ENCODE measurements around the gene HDAC2. TPM values are rescaled to one million over a fixed set of nuclear protein-coding genes. Genes with fewer than 3 reads are reported as not detected.

The HDAC2 gene
- total RNA-seq, 2 experiments from 2014 or later = 40.5 to 141 TPM

- Histone ChIP-seq H4K20me1 (ENCODE audit: insufficient read depth, low read length) (no peaks in the 10 kb centered on the region), H2AFZ (ENCODE audit: low read length) (no peak overlapping the region), H3K4me3 (ENCODE audit: low read depth, low read length, poor library complexity, severe bottlenecking) (no peak overlapping the region), H3K4me2 (ENCODE audit: low read length) (no peak overlapping the region), H3K36me3 (ENCODE audit: insufficient read depth, low read length) (no peaks in the 10 kb centered on the region), H3K9me3 (ENCODE audit: low read length) (no peaks in the 10 kb centered on the region), H3K27ac (ENCODE audit: low read depth, low read length, poor library complexity, severe bottlenecking) (no peak overlapping the region), H3K79me2 (ENCODE audit: insufficient read depth, low read depth, low read length) (no peaks in the 10 kb centered on the region), H3K9me2 (ENCODE audit: insufficient read depth, low read length) (no peaks in the 10 kb centered on the region), H3K4me1 (ENCODE audit: insufficient read depth, low read length, poor library complexity, severe bottlenecking) (peaks cover 9% of the 10 kb centered on the region)
- BruUV-seq (replicated peaks) = no TSS peak
- CTCF ChIA-PET (ENCODE audit: unreplicated experiment) = no interaction called here
- POLR2A ChIA-PET = no interaction called here
- no peak for DNase-seq (ENCODE audit: low spot score)
- no peak for TF ChIP-seq CTCF (conservative IDR thresholded peaks at IDR 0.05; ENCODE audit: low read length)
- no peak for TF ChIP-seq EZH2phosphoT487 (IDR thresholded peaks at IDR 0.05; ENCODE audit: borderline replicate concordance, low read depth, low read length)
- intact Hi-C loops (cut with micrococcal nuclease; ENCODE audit: unreplicated experiment) = loop anchor here (10.0 kb wide), 1 partner anchor 342 kb away; no protein-coding TSS in a partner anchor
Measured at GRCh38 chr6:113976806-113977205, 5.9 kb upstream of the HDAC2 start.

GRCh38 chr6:113971741-113972140, 793 bp upstream of the HDAC2 start:
- Histone ChIP-seq H3K4me3 (ENCODE audit: low read depth, low read length, poor library complexity, severe bottlenecking) (peak overlapping the region; percentile 82), H3K4me1 (ENCODE audit: insufficient read depth, low read length, poor library complexity, severe bottlenecking) (peaks cover 28% of the 10 kb centered on the region), H2AFZ (ENCODE audit: low read length) (peak overlapping the region; percentile 34), H3K36me3 (ENCODE audit: insufficient read depth, low read length) (no peaks in the 10 kb centered on the region; the same call in 1 of the 2 replicates), H3K4me2 (ENCODE audit: low read length) (peak overlapping the region; percentile 94), H3K9me3 (ENCODE audit: low read length) (no peaks in the 10 kb centered on the region), H3K27ac (ENCODE audit: low read depth, low read length, poor library complexity, severe bottlenecking) (no peak overlapping the region), H4K20me1 (ENCODE audit: insufficient read depth, low read length) (peaks cover 29% of the 10 kb centered on the region), H3K9me2 (ENCODE audit: insufficient read depth, low read length) (no peaks in the 10 kb centered on the region), H3K79me2 (ENCODE audit: insufficient read depth, low read depth, low read length) (peaks cover 39% of the 10 kb centered on the region)
- BruUV-seq (replicated peaks) = TSS peak; percentile 86
- POLR2A ChIA-PET = interaction anchor here (0.5 to 2.1 kb wide), 3 partner anchors 9 to 1317 kb away, joined by 3 to 13 read pairs (median 3); no protein-coding TSS in a partner anchor
- TF ChIP-seq EZH2phosphoT487 (IDR thresholded peaks at IDR 0.05; ENCODE audit: borderline replicate concordance, low read depth, low read length) (no peak), CTCF (conservative IDR thresholded peaks at IDR 0.05; ENCODE audit: low read length) (no peak)
- CTCF ChIA-PET (ENCODE audit: unreplicated experiment) = interaction anchor here (1.3 kb wide), 1 partner anchor 137 kb away, joined by 3 read pairs; no protein-coding TSS in a partner anchor
- DNase-seq (ENCODE audit: low spot score) = peak; percentile 10
- intact Hi-C loops (cut with micrococcal nuclease; ENCODE audit: unreplicated experiment) = loop anchor here (10.0 kb wide), 1 partner anchor 337 kb away; no protein-coding TSS in a partner anchor

Measured in OCI-LY7 (cell line).